Measurements from ENCODE around the gene C16orf78.

GRCh38 chr16:49405123-49405522, 31.5 kb downstream of the C16orf78 start:
- no peak for TF ChIP-seq POLR2AphosphoS5 (IDR thresholded peaks at IDR 0.05; ENCODE audit: borderline replicate concordance, low read depth, low read length)
- TF ChIP-seq EZH2 (IDR thresholded peaks at IDR 0.05), result no peak
